Liver (tissue), 9 donors: Measurements from ENCODE around the gene CD274. TPM values are rescaled to one million over a fixed set of nuclear protein-coding genes. Genes with fewer than 3 reads are reported as not detected.

Experiments used
- DNase-seq: peaks from one replicate; pipeline ENCODE4 v3.0.0-alpha.2; 2017; ENCODE audit warnings: low spot score
- H3K27ac ChIP-seq, 2 donors: one replicate each; pipeline ENCODE4 v1.7.0; 2013; ENCODE audit warnings: inconsistent platforms in 2 of 2, low read length in 2 of 2, control low read depth in 1 of 2, low read depth in 1 of 2, mild to moderate bottlenecking in 1 of 2
- H3K27me3 ChIP-seq, 4 donors: one replicate each; pipeline versions ENCODE4 v1.6.1 to v1.7.0; 2013; ENCODE audit warnings: low read length in 3 of 4, inconsistent platforms in 1 of 4, mild to moderate bottlenecking in 1 of 4, moderate library complexity in 1 of 4; ENCODE audit not compliant: control insufficient read depth in 4 of 4, insufficient read depth in 4 of 4
- H3K36me3 ChIP-seq, 4 donors: one replicate each; pipeline versions ENCODE4 v1.6.1 to v1.7.0; 2013; ENCODE audit warnings: low read length in 3 of 4, mild to moderate bottlenecking in 3 of 4, low read depth in 1 of 4, moderate library complexity in 1 of 4; ENCODE audit not compliant: control insufficient read depth in 4 of 4, insufficient read depth in 3 of 4
- H3K4me1 ChIP-seq, 4 donors: one replicate each; pipeline versions ENCODE4 v1.6.1 to v1.7.0; 2013; ENCODE audit warnings: low read length in 3 of 4, mild to moderate bottlenecking in 3 of 4, moderate library complexity in 1 of 4; ENCODE audit not compliant: control insufficient read depth in 4 of 4, insufficient read depth in 4 of 4
- H3K4me3 ChIP-seq, 3 donors: one replicate each; pipeline versions ENCODE4 v1.6.1 to v1.7.0; 2013; ENCODE audit warnings: low read length in 3 of 3, control low read depth in 1 of 3, low read depth in 1 of 3, mild to moderate bottlenecking in 1 of 3
- H3K9ac ChIP-seq, 2 donors: one replicate each; pipeline ENCODE4 v1.7.0; 2013; ENCODE audit warnings: low read length in 2 of 2, mild to moderate bottlenecking in 2 of 2, moderate library complexity in 2 of 2, control low read depth in 1 of 2, low read depth in 1 of 2
- H3K9me3 ChIP-seq, 4 donors: one replicate each; pipeline versions ENCODE4 v1.6.1 to v1.7.0; 2013; ENCODE audit warnings: low read length in 3 of 4; ENCODE audit not compliant: control insufficient read depth in 4 of 4
- EGR1 ChIP-seq, 2 donors: IDR thresholded peaks; 2 replicates each; pipeline ENCODE4 v1.6.1; 2016 to 2018; ENCODE audit warnings: antibody characterized with exemption in 2 of 2, low read depth in 2 of 2
- FOXA1 ChIP-seq: IDR thresholded peaks from 2 replicates; pipeline ENCODE4 v1.6.1; 2016; ENCODE audit warnings: antibody characterized with exemption
- RAD21 ChIP-seq, 2 donors: IDR thresholded peaks; 2 replicates each; pipeline ENCODE4 v1.6.1; 2016; ENCODE audit warnings: antibody characterized with exemption in 2 of 2, mild to moderate bottlenecking in 2 of 2
- YY1 ChIP-seq: IDR thresholded peaks from 2 replicates; pipeline ENCODE4 v1.6.1; 2016; ENCODE audit warnings: antibody characterized with exemption, mild to moderate bottlenecking
- WGBS: extraction: QIAGEN DNeasy Blood & Tissue Kit; methylation state at CpG from one replicate; pipeline ENCODE4 v1.1.7; 2013; 5-methylcytosine and 5-hydroxymethylcytosine counted together
- polyA plus RNA-seq, 2 donors: library from polyadenylated mRNA; stranded (reverse) in 1 of 2; unstranded in 1 of 2; fragments of 200-250 nt in 1 of 2; fragments of >200 nt in 1 of 2; fragmentation: Nextera tagmentation in 1 of 2; extraction: Ambion mirVana in 1 of 2; gene quantifications; one replicate each; pipeline versions ENCODE4 v1.2.1 to v1.2.3, GENCODE V29; 2013 to 2015
- total RNA-seq, 2 donors: library from RNA; depleted of rRNA; stranded (reverse); fragments of >200 nt; gene quantifications; one replicate each; pipeline ENCODE4 v1.2.3, GENCODE V29; 2014
- TF ChIP-seq, protein P1 (sequence below): fragments of 150-350 bp; IDR thresholded peaks from 2 replicates; pipeline ENCODE4 v1.5.1; 2017; ENCODE audit warnings: improper control_type of control experiment, low read depth, low read length; ENCODE audit not compliant: missing input control
- TF ChIP-seq, protein P2 (sequence below): IDR thresholded peaks from 2 replicates; pipeline ENCODE4 v1.6.1; 2016; ENCODE audit warnings: antibody characterized with exemption
- donor health status: healthy.
- donor health status: healthy.
- donor health status: healthy.
- donor health status: healthy.
- donor health status: healthy.

CD274 gene
- total and polyA plus RNA-seq, 4 donors = 1.0 to 3.1 (median 1.9) TPM

DNA sequence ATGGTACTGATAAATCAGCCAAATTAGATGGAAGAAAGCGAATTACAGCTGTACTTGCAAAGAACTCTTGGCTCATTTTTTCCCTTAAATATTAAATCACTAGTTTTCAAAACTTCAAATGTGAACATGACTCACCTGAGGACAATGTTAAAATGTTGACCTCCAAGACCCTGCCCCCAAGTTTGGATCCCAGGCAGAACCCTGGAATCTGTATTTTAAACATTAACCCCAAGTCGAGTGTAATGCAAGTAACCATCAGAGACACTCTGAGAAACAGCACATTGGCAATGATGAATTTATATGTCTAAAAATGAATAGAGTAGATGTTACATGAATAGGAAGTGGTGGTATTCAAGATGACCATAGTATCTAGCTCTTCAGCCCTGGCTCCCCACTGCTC, 2.3 kb upstream of the CD274 start:
- no peak overlapping the region for H3K9ac ChIP-seq
- H3K36me3 ChIP-seq = no peaks in the 10 kb centered on the region
- WGBS = 87% methylated on average over 2 of the region's 2 CpGs
- H3K9me3 ChIP-seq = no peaks in the 10 kb centered on the region
- no peak for DNase-seq
- TF ChIP-seq FOXA1 = no peak
- no peak overlapping the region for H3K4me3 ChIP-seq
- H3K4me1 ChIP-seq = peaks cover 0 to 5% (median 1%) of the 10 kb centered on the region in 4 donors
- no peak overlapping the region for H3K27ac ChIP-seq
- no peaks in the 10 kb centered on the region for H3K27me3 ChIP-seq

DNA sequence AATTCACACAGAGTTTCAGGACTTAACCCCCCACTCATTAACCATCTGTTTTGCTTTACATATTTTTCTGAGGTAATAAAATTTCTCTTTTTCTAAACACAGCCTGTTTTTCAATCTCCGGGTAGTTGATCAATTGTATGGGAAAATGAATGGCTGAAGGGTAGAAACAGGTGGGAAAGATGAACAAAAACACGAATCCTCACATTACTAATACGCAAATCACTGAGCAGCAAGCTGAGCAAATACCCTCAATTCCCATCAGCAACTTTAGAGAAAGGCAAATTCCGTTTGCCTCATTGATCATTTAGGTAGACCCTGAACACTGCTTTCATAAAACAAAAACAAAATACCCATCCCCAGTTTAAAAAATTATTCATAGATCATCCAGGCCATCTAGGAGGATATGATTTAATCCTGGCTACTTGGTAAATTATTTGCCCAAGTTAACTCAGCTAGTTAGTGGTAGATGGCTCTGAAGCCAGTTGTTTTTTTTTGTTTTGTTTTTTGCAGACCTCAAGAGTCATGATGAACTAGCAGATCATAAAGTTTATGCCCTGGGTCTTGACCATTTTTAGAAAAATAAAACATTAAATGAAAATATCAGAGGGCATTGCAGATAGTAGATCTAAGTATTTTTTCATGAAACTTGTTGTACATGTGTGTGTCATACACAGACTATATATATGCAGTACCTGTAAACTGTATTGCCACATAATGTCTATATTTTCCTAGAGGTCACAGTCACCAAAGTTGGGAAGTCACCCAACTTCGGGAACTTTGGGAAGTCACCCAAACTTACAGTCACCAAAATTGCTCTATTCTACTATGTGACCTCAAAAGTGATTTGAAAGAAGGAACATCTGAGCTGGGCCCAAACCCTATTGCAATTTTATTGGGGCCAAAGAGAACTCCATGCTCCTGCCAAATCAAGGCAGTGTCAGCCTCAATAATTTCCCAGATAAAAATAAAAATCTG, 1.6 kb upstream of the CD274 start:
- H3K27ac ChIP-seq = peak overlapping the region; percentile 83 to 87

DNA sequence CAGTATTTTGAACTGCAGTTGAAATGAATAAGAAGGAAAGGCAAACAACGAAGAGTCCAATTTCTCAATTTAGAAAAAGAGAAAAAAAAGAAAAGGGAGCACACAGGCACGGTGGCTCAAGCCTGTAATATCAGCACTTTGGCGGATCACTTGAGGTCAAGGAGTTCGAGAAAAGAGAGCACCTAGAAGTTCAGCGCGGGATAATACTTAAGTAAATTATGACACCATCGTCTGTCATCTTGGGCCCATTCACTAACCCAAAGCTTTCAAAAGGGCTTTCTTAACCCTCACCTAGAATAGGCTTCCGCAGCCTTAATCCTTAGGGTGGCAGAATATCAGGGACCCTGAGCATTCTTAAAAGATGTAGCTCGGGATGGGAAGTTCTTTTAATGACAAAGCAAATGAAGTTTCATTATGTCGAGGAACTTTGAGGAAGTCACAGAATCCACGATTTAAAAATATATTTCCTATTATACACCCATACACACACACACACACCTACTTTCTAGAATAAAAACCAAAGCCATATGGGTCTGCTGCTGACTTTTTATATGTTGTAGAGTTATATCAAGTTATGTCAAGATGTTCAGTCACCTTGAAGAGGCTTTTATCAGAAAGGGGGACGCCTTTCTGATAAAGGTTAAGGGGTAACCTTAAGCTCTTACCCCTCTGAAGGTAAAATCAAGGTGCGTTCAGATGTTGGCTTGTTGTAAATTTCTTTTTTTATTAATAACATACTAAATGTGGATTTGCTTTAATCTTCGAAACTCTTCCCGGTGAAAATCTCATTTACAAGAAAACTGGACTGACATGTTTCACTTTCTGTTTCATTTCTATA, 602 bp upstream of the CD274 start:
- WGBS = 43% methylated on average over 15 of the region's 15 CpGs
- no peak for DNase-seq
- peaks cover 0 to 5% (median 1%) of the 10 kb centered on the region in 4 donors for H3K4me1 ChIP-seq
- no peaks in the 10 kb centered on the region for H3K36me3 ChIP-seq
- no peaks in the 10 kb centered on the region for H3K9me3 ChIP-seq
- H3K9ac ChIP-seq = peak overlapping the region; percentile 81 to 99
- TF ChIP-seq EGR1 (IDR thresholded peaks at IDR 0.05; ENCODE audit: low read depth in 2 of 2) (no peak), YY1 (no peak)
- TF ChIP-seq, protein P1, sequence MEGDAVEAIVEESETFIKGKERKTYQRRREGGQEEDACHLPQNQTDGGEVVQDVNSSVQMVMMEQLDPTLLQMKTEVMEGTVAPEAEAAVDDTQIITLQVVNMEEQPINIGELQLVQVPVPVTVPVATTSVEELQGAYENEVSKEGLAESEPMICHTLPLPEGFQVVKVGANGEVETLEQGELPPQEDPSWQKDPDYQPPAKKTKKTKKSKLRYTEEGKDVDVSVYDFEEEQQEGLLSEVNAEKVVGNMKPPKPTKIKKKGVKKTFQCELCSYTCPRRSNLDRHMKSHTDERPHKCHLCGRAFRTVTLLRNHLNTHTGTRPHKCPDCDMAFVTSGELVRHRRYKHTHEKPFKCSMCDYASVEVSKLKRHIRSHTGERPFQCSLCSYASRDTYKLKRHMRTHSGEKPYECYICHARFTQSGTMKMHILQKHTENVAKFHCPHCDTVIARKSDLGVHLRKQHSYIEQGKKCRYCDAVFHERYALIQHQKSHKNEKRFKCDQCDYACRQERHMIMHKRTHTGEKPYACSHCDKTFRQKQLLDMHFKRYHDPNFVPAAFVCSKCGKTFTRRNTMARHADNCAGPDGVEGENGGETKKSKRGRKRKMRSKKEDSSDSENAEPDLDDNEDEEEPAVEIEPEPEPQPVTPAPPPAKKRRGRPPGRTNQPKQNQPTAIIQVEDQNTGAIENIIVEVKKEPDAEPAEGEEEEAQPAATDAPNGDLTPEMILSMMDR = no peak
- H3K27ac ChIP-seq = peak overlapping the region; percentile 83 to 87
- no peaks in the 10 kb centered on the region for H3K27me3 ChIP-seq
- peak overlapping the region; percentile 65 to 71 (median 67) for H3K4me3 ChIP-seq

More for the DNA sequence above, 1.6 kb upstream of the CD274 start:
- no peaks in the 10 kb centered on the region for H3K27me3 ChIP-seq
- H3K4me1 ChIP-seq = peaks cover 0 to 5% (median 1%) of the 10 kb centered on the region in 4 donors
- no peak overlapping the region for H3K9ac ChIP-seq
- H3K36me3 ChIP-seq = no peaks in the 10 kb centered on the region
- H3K4me3 ChIP-seq = no peak overlapping the region
- TF ChIP-seq YY1 (no peak), RAD21 (IDR thresholded peaks at IDR 0.05) (no peak)
- TF ChIP-seq, protein P2, sequence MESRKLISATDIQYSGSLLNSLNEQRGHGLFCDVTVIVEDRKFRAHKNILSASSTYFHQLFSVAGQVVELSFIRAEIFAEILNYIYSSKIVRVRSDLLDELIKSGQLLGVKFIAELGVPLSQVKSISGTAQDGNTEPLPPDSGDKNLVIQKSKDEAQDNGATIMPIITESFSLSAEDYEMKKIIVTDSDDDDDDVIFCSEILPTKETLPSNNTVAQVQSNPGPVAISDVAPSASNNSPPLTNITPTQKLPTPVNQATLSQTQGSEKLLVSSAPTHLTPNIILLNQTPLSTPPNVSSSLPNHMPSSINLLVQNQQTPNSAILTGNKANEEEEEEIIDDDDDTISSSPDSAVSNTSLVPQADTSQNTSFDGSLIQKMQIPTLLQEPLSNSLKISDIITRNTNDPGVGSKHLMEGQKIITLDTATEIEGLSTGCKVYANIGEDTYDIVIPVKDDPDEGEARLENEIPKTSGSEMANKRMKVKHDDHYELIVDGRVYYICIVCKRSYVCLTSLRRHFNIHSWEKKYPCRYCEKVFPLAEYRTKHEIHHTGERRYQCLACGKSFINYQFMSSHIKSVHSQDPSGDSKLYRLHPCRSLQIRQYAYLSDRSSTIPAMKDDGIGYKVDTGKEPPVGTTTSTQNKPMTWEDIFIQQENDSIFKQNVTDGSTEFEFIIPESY = no peak
- WGBS = 86% methylated on average over 5 of the region's 5 CpGs
- no peaks in the 10 kb centered on the region for H3K9me3 ChIP-seq
- no peak for DNase-seq
